GM23248 (cell line): Measurements from ENCODE around the gene CEACAM1. TPM values are rescaled to one million over a fixed set of nuclear protein-coding genes. Genes with fewer than 3 reads are reported as not detected.
"Not testable (repeated sequence)": the region's sequence is repeated elsewhere in the genome, so short reads cannot be mapped to it uniquely, and the experiment has no call there.

Experiments used
- DNase-seq: peaks from one replicate; pipeline ENCODE4 v3.0.0-alpha.2; 2015
- H2AFZ ChIP-seq: fragments of 200-600 bp; sonication (generic); 2 replicates; pipeline ENCODE4 v1.6.1; 2016; ENCODE audit warnings: antibody characterized with exemption
- H3F3A ChIP-seq: fragments of 200-600 bp; sonication (generic); 2 replicates; pipeline ENCODE4 v1.6.1; 2016; ENCODE audit warnings: mild to moderate bottlenecking, antibody characterized with exemption, mixed run types; ENCODE audit not compliant: insufficient read depth
- H3K27ac ChIP-seq: fragments of 200-600 bp; sonication (generic); 2 replicates; pipeline ENCODE4 v1.5.1; 2016; ENCODE audit warnings: mild to moderate bottlenecking
- H3K27me3 ChIP-seq: fragments of 200-600 bp; sonication (generic); replicated peaks from 2 replicates; pipeline ENCODE4 v1.6.1; 2016; ENCODE audit warnings: mild to moderate bottlenecking; ENCODE audit not compliant: insufficient read depth
- H3K36me3 ChIP-seq: fragments of 200-600 bp; sonication (generic); 2 replicates; pipeline ENCODE4 v1.6.1; 2016; ENCODE audit warnings: low read depth, mild to moderate bottlenecking
- H3K4me1 ChIP-seq: fragments of 200-600 bp; sonication (generic); 2 replicates; pipeline ENCODE4 v1.6.1; 2016; ENCODE audit warnings: mild to moderate bottlenecking; ENCODE audit not compliant: insufficient read depth
- H3K4me2 ChIP-seq: fragments of 200-600 bp; sonication (generic); one replicate; pipeline ENCODE4 v1.6.1; 2016; ENCODE audit warnings: mild to moderate bottlenecking; ENCODE audit not compliant: unreplicated experiment
- H3K4me3 ChIP-seq: fragments of 200-600 bp; sonication (generic); 2 replicates; pipeline ENCODE4 v1.5.1; 2016; ENCODE audit warnings: mild to moderate bottlenecking
- H3K79me2 ChIP-seq: fragments of 200-600 bp; sonication (generic); 2 replicates; pipeline ENCODE4 v1.6.1; 2016; ENCODE audit warnings: mild to moderate bottlenecking; ENCODE audit not compliant: insufficient read depth
- H3K9ac ChIP-seq: fragments of 200-600 bp; sonication (generic); 2 replicates; pipeline ENCODE4 v1.6.1; 2016; ENCODE audit warnings: mild to moderate bottlenecking
- H3K9me2 ChIP-seq: fragments of 200-600 bp; sonication (generic); 2 replicates; pipeline ENCODE4 v1.6.1; 2016; ENCODE audit warnings: mixed run types, mild to moderate bottlenecking, moderate library complexity; ENCODE audit not compliant: insufficient read depth
- H3K9me3 ChIP-seq: fragments of 200-600 bp; sonication (generic); one replicate; pipeline ENCODE4 v1.6.1; 2017; ENCODE audit warnings: low read depth
- H4K20me1 ChIP-seq: fragments of 200-600 bp; sonication (generic); 2 replicates; pipeline ENCODE4 v1.6.0; 2016; ENCODE audit not compliant: insufficient read depth
- EZH2 ChIP-seq: fragments of 200-600 bp; sonication (generic); IDR thresholded peaks from 2 replicates; pipeline ENCODE4 v1.6.1; 2018; ENCODE audit warnings: antibody characterized with exemption, mild to moderate bottlenecking; ENCODE audit not compliant: insufficient read depth, poor library complexity, severe bottlenecking
- EZH2phosphoT487 ChIP-seq: fragments of 200-600 bp; sonication (generic); IDR thresholded peaks from 2 replicates; pipeline ENCODE4 v1.6.1; 2018; ENCODE audit warnings: antibody characterized with exemption, moderate library complexity, mild to moderate bottlenecking, low read depth; ENCODE audit not compliant: insufficient read depth
- WGBS, 2 experiments: methylation state at CpG; one replicate each; pipeline ENCODE4 v1.1.6; 2015 to 2017; ENCODE audit warnings: low lambda C conversion rate in 2 of 2, low coverage in 1 of 2; ENCODE audit errors: missing lambda C conversion rate in 2 of 2; 5-methylcytosine and 5-hydroxymethylcytosine counted together
- in situ Hi-C: fragments of 300-500 bp; cut with MboI; formaldehyde crosslinking; loops from 2 replicates; pipeline ENCODE4 v1.15.0; 2020
- polyA plus RNA-seq: library from polyadenylated mRNA; unstranded; fragments of >200 nt; fragmentation: Nextera tagmentation; extraction: Ambion mirVana; gene quantifications from 2 replicates; pipeline ENCODE4 v1.2.1, GENCODE V29; 2016
- total RNA-seq: library from RNA; depleted of rRNA; stranded (reverse); fragments of >200 nt; shearing (Covaris generic); gene quantifications from 2 replicates; pipeline ENCODE4 v1.2.3, GENCODE V29; 2014

The CEACAM1 gene
- total and polyA plus RNA-seq, 2 experiments from 2014 or later, result not detected

GRCh38 chr19:42487798-42488178, 40.5 kb downstream of the CEACAM1 start:
- 69% methylated on average over 3 of the region's 3 CpGs for WGBS, 2 experiments
- TF ChIP-seq EZH2phosphoT487 (no peak), EZH2 (no peak)
- Histone ChIP-seq H3K9ac (no peak overlapping the region), H3K4me2 (no peak overlapping the region), H3K4me1 (no peaks in the 10 kb centered on the region), H3K9me2 (no peaks in the 10 kb centered on the region), H3K27ac (no peak overlapping the region), H3K36me3 (no peaks in the 10 kb centered on the region), H2AFZ (no peak overlapping the region), H3K9me3 (no peaks in the 10 kb centered on the region), H3K27me3 (peaks cover 9% of the 10 kb centered on the region; the same call in 1 of the 2 replicates), H3F3A (no peaks in the 10 kb centered on the region), H3K79me2 (no peaks in the 10 kb centered on the region), H4K20me1 (no peaks in the 10 kb centered on the region), H3K4me3 (no peak overlapping the region)
- DNase-seq, result no peak
- in situ Hi-C loops, result no loop called here

DNA sequence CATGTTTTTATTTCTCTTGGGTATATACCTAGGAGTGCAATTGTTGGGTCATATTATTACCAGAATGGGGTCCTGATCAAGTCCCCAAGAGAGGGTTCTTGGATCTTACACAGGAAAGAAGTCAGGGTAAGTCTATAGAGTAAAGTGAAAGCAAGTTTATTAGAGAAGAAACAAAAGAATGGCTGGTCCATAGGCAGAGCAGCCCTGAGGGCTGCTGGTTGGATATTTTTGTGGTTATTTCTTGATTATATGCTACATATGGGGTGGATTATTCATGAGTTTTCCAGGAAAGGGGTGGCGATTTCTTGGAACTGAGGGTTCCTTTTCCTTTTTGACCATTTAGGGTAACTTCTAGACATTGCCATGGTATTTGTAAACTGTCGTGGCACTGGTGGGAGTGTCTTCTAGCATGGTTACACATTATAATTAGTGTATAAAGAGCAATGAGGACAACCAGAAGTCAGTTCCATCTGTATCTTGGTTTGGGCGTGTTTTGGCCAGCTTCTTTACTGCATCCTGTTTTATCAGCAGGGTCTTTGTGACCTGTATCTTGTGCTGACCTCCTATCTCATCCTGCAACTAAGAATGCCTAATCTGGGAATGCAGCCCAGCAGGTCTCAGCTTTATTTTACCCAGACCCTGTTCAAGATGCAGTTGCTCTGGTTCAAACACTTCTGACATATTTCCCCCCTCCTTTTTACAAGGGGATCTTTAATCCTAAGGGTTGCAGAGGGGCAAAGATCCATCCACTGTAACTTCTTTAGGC, 41.1 kb downstream of the CEACAM1 start:
- no peak overlapping the region for H2AFZ ChIP-seq
- no peaks in the 10 kb centered on the region for H4K20me1 ChIP-seq
- no peaks in the 10 kb centered on the region for H3K9me2 ChIP-seq
- no peaks in the 10 kb centered on the region for H3K4me1 ChIP-seq
- in situ Hi-C loops, result no loop called here
- no peak for TF ChIP-seq EZH2
- TF ChIP-seq EZH2phosphoT487, result no peak
- no peak overlapping the region for H3K4me2 ChIP-seq
- H3K4me3 ChIP-seq, result no peak overlapping the region
- no peaks in the 10 kb centered on the region for H3K79me2 ChIP-seq
- no peaks in the 10 kb centered on the region for H3F3A ChIP-seq
- no peaks in the 10 kb centered on the region for H3K36me3 ChIP-seq
- H3K9ac ChIP-seq, result no peak overlapping the region
- no peak overlapping the region for H3K27ac ChIP-seq
- 49 to 51% methylated on average over 3 of the region's 3 CpGs for WGBS, 2 experiments
- peaks cover 9% of the 10 kb centered on the region; the same call in 1 of the 2 replicates for H3K27me3 ChIP-seq
- no peaks in the 10 kb centered on the region for H3K9me3 ChIP-seq
- DNase-seq, result peak; percentile 4

DNA sequence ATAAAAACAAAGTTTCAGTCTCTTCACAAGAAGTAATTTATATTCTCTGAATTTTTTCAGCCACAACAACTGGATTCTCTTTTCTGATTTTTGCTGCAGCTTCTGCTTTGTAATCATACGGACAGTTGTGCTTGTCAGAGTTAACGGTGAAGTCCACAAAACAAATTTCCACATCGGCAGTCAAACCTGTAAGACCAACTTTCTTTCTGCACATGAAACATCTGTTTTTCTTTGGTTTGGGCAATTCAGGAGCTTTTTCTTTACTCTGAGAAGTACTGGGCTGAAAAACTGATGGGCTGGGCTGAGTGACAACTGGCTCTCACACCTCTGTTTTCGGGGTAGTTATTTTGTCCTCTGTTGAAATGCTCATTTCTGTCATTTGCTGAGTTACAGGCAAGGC, 43.2 kb downstream of the CEACAM1 start:
- H3K27ac ChIP-seq, H3K4me3 ChIP-seq, in situ Hi-C loops, H3K9me3 ChIP-seq, H4K20me1 ChIP-seq, H3K36me3 ChIP-seq, H2AFZ ChIP-seq, H3K4me1 ChIP-seq, H3K27me3 ChIP-seq, H3F3A ChIP-seq, DNase-seq, H3K9me2 ChIP-seq, H3K9ac ChIP-seq, H3K79me2 ChIP-seq, H3K4me2 ChIP-seq: not testable (repeated sequence)
- 48 to 51% methylated on average over 4 of the region's 4 CpGs for WGBS, 2 experiments

- H2AFZ ChIP-seq, result peak overlapping the region; percentile 66
- WGBS, 2 experiments, result 41 to 44% methylated on average over 7 of the region's 7 CpGs
These were observed 47.8 kb downstream of the CEACAM1 start for GRCh38 chr19:42480335-42481095.

More at GRCh38 chr19:42480335-42481095, 47.8 kb downstream of the CEACAM1 start:
- Histone ChIP-seq H3K36me3 (no peaks in the 10 kb centered on the region), H3K79me2 (no peaks in the 10 kb centered on the region), H3K9ac (no peak overlapping the region), H3K9me3 (no peaks in the 10 kb centered on the region), H3K4me3 (no peak overlapping the region), H3F3A (no peaks in the 10 kb centered on the region), H3K27ac (no peak overlapping the region), H3K4me1 (peaks cover 4% of the 10 kb centered on the region), H3K9me2 (no peaks in the 10 kb centered on the region), H3K27me3 (peaks cover 17% of the 10 kb centered on the region; the same call in 1 of the 2 replicates), H4K20me1 (no peaks in the 10 kb centered on the region), H3K4me2 (no peak overlapping the region)
- peak; percentile 61 for DNase-seq
- in situ Hi-C loops, result no loop called here
- TF ChIP-seq EZH2phosphoT487, result no peak
- TF ChIP-seq EZH2, result no peak
